Measurements from ENCODE around the gene DNAH2.

DNA sequence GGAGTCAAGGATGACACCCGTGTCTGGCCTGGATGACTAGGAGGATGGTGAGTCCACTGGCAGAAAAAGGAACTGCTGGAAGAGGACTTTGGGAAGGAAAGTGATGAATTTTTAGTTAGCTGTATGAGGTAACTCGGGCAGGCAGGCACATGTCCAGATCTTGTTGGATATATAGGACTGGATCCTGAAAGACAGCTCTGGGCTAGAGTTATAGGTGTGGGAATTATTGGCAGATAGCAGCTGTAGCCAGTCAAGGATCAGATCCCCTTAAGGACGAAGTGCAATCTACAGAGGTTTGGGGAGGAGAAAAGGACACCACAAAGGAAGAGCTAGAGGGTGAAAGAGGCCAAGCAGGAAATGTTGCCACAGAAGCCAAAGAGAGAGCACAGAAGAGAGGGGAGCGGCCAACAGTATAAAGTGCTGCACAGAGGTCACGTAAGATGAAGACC, 150.4 kb downstream of the DNAH2 start:
- TF ChIP-seq CTCF (IDR thresholded peaks at IDR 0.05; ENCODE audit: low read length): no peak
- TF ChIP-seq EZH2phosphoT487 (IDR thresholded peaks at IDR 0.05; ENCODE audit: low read length): no peak
- TF ChIP-seq EZH2 (optimal IDR thresholded peaks at IDR 0.05; ENCODE audit: low read depth, low read length): no peak

Data from MM.1S (cell line).